Activated CD4-positive, alpha-beta T cell treated with anti-CD3 and anti-CD28 coated beads, Interleukin-2, amount 10 ng/mL, durations not matched to agents 24 days and 14 days (primary cell): ENCODE results near the gene MTERF2. TPM values are rescaled to one million over a fixed set of nuclear protein-coding genes. Genes with fewer than 3 reads are reported as not detected.
"Not testable (repeated sequence)": the region's sequence is repeated elsewhere in the genome, so short reads cannot be mapped to it uniquely, and the experiment has no call there.

Experiments
- DNase-seq: peaks from one replicate; pipeline ENCODE4 v3.0.0; 2022
- H3K27ac Mint-ChIP-seq: one replicate; pipeline ENCODE4 v1.8.0; 2022; ENCODE audit warnings: mild to moderate bottlenecking, mixed read lengths
- H3K27me3 Mint-ChIP-seq: one replicate; pipeline ENCODE4 v1.8.0; 2022; ENCODE audit warnings: mixed read lengths
- H3K36me3 Mint-ChIP-seq: one replicate; pipeline ENCODE4 v1.8.0; 2022; ENCODE audit warnings: low read depth, mild to moderate bottlenecking, mixed read lengths
- H3K4me1 Mint-ChIP-seq: one replicate; pipeline ENCODE4 v1.8.0; 2021; ENCODE audit warnings: mixed read lengths
- H3K4me3 Mint-ChIP-seq: one replicate; pipeline ENCODE4 v1.8.0; 2022; ENCODE audit warnings: mild to moderate bottlenecking, moderate library complexity, mixed read lengths
- H3K9me3 Mint-ChIP-seq: one replicate; pipeline ENCODE4 v1.8.0; 2021; ENCODE audit warnings: mixed read lengths
- intact Hi-C: fragments of 100-400 bp; cut with micrococcal nuclease; formaldehyde crosslinking; loops from one replicate; pipeline ENCODE4 v1.15.1; 2023
- total RNA-seq: library from RNA; stranded (reverse); gene quantifications from 2 replicates; pipeline ENCODE4 v1.2.3, GENCODE V29; 2022

The MTERF2 gene
- 3.1 and 4.3 TPM in 2 replicates for total RNA-seq

DNA sequence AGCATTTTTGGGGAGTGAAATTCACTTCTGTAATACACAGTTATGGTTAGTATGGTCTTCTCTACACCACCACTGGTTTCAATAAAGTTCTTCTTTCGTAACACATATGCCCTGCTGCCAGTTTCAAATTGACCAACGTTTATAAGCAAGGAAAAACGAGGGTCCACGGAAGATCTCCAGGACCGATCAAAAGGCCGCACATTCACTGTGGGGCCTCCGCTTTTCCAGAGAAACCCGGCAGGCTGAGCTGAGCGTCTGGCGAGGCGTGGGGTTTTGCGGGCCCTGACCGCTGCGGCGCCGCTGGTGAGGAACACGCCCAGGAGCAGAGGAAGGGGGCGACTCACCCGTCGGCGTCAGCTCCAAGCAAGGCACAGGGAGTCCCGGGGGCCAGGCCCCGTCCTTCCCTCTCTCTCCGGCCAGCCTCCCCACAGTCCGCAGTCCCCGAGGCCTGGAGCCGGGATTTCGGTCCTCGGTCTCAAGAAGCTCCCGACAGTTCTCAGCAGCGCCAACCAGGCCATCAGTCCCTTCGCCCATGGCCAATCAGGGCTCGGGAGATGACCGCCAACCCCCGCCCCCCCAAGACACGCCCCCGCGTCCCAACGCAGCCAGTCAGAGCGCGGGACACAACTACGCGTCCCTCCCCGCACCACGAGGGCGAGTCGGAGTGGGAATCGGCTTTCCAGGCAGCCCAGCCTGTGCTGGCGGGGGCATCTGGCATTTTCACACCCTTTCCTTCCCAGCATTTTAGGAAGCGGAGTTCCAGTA, at the start of gene MTERF2:
TSS of gene MTERF2 (minus strand) at position 522 of the 765 bp plus-strand sequence. CDS start 8,432 bp downstream, outside the sequence.
- peak; percentile 93 for DNase-seq
- peaks cover 12% of the 10 kb centered on the region for H3K9me3 Mint-ChIP-seq
- H3K4me3 Mint-ChIP-seq, result peak within 1 kb of the TSS; percentile 93
- intact Hi-C loops, result loop anchor here (1.0 kb wide), 2 partner anchors 31 to 106 kb away; partner anchors contain the start of gene CRY1
- H3K27me3 Mint-ChIP-seq, result no peaks in the 10 kb centered on the region
- peak within 1 kb of the TSS; percentile 81 for H3K27ac Mint-ChIP-seq
- H3K4me1 Mint-ChIP-seq, result peaks cover 32% of the 10 kb centered on the region
- H3K36me3 Mint-ChIP-seq, result peaks cover 21% of the 10 kb centered on the region

DNA sequence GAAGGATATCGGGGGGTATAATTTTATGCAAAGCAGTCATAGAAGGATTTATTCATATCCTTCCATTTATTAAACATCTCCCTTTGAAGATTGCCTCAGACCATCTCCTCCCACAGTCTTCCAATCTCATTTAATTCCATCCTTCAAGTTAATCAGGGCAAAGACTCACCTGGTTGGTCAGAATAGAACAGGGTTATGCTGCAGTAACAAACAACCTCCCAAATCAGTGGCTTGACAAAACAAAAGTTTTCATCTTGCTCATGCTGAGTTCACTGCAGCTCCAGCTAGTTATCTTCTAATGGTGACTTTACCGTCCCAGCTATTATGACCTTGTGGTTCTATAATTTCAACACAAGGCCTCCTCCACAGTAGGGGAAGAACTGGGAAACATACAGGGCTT, 48.8 kb upstream of the MTERF2 start:
- peaks cover 7% of the 10 kb centered on the region for H3K36me3 Mint-ChIP-seq
- DNase-seq, result no peak
- H3K9me3 Mint-ChIP-seq, result peaks cover 3% of the 10 kb centered on the region
- H3K4me3 Mint-ChIP-seq, result no peak overlapping the region
- intact Hi-C loops, result no loop called here
- H3K4me1 Mint-ChIP-seq, result peaks cover 2% of the 10 kb centered on the region
- no peaks in the 10 kb centered on the region for H3K27me3 Mint-ChIP-seq
- no peak overlapping the region for H3K27ac Mint-ChIP-seq

- Mint-ChIP-seq H3K36me3 (peaks cover 5% of the 10 kb centered on the region), H3K27ac (no peak overlapping the region), H3K4me1 (no peaks in the 10 kb centered on the region), H3K27me3 (no peaks in the 10 kb centered on the region), H3K9me3 (no peaks in the 10 kb centered on the region), H3K4me3 (no peak overlapping the region)
- no peak for DNase-seq
- intact Hi-C loops, result no loop called here
These were observed 47.1 kb upstream of the MTERF2 start for GRCh38 chr12:107033758-107034739.

GRCh38 chr12:107032266-107032665, 45.3 kb upstream of the MTERF2 start:
- no peaks in the 10 kb centered on the region for H3K36me3 Mint-ChIP-seq
- no peak for DNase-seq
- no peaks in the 10 kb centered on the region for H3K27me3 Mint-ChIP-seq
- peaks cover 6% of the 10 kb centered on the region for H3K4me1 Mint-ChIP-seq
- no peak overlapping the region for H3K4me3 Mint-ChIP-seq
- H3K9me3 Mint-ChIP-seq, result no peaks in the 10 kb centered on the region
- intact Hi-C loops, result no loop called here
- H3K27ac Mint-ChIP-seq, result no peak overlapping the region

DNA sequence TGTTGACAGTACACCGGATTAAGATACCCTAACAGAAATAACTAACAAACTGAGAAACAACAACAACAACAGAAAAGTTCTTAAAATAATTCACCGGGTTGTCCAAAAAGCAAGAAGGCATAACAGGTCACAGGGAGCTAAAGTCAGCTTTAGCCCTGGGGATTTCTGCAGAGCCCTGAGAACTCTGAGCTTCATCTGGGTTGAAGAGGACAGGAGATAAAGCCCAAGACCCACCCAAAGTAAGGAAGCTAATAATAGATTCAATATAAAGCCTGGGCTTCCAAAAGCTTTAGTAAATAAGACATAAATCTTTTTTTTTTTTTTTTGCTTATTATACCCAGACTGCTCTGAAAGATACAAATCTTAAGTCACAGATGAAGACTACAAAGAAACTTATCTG, 44.1 kb upstream of the MTERF2 start:
- Mint-ChIP-seq H3K9me3 (no peaks in the 10 kb centered on the region), H3K27ac (no peak overlapping the region), H3K27me3 (no peaks in the 10 kb centered on the region), H3K4me1 (peaks cover 6% of the 10 kb centered on the region), H3K4me3 (no peak overlapping the region), H3K36me3 (no peaks in the 10 kb centered on the region)
- no peak for DNase-seq
- intact Hi-C loops, result no loop called here

- Mint-ChIP-seq H3K27ac (no peak overlapping the region), H3K9me3 (no peaks in the 10 kb centered on the region), H3K27me3 (peaks cover 2% of the 10 kb centered on the region), H3K4me3 (no peak overlapping the region), H3K36me3 (no peaks in the 10 kb centered on the region), H3K4me1 (peaks cover 6% of the 10 kb centered on the region)
- intact Hi-C loops, result no loop called here
- DNase-seq, result no peak
These were observed 42.1 kb upstream of the MTERF2 start for GRCh38 chr12:107029081-107029480.

DNA sequence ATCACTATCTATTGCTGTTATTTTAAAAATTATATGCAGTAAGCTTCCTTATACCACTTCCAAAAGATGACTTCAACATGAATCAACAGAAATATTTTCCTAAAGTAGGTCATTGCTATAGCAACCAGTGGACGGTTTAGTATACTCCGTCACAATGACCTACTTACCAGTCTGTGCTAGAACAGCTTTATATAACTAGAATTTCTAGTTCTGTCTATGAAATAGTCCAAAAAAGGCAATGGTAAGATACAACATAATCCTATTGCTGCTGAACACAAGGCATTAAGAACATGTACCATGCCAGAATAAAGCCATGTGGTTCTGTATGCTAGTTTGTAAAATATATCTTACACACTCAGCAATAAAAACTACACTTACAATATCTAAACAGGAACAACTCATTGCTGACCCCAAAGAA, 40.7 kb upstream of the MTERF2 start:
- Mint-ChIP-seq H3K27me3 (peaks cover 2% of the 10 kb centered on the region), H3K9me3 (no peaks in the 10 kb centered on the region), H3K4me1 (peaks cover 6% of the 10 kb centered on the region), H3K4me3 (no peak overlapping the region), H3K36me3 (no peaks in the 10 kb centered on the region), H3K27ac (no peak overlapping the region)
- no peak for DNase-seq
- intact Hi-C loops, result no loop called here

- no peaks in the 10 kb centered on the region for H3K9me3 Mint-ChIP-seq
- no peaks in the 10 kb centered on the region for H3K36me3 Mint-ChIP-seq
- peaks cover 6% of the 10 kb centered on the region for H3K4me1 Mint-ChIP-seq
- H3K27ac Mint-ChIP-seq, result no peak overlapping the region
- peaks cover 2% of the 10 kb centered on the region for H3K27me3 Mint-ChIP-seq
- no peak overlapping the region for H3K4me3 Mint-ChIP-seq
- DNase-seq, result no peak
- intact Hi-C loops, result no loop called here
These were observed 40.1 kb upstream of the MTERF2 start for GRCh38 chr12:107026806-107027635.

DNA sequence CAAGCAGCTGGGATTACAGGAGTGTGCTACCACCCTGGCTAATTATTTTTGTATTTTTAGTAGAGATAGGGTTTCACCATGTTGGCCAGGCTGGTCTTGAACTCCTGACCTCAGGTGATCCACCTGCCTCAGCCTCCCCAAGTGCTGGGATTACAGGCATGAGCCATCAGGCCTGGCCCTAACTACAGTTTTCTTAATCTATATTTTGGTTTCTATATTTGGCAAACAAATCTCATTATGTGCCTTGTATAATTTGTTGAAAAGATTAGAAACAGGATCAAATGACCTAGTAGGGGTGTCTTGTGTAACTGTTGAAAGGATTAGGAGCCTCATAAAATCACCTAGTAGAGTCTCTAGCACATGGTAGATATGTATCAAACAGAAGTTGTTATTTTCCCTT, 39.4 kb upstream of the MTERF2 start:
- intact Hi-C loops, H3K9me3 Mint-ChIP-seq, H3K4me3 Mint-ChIP-seq, H3K27ac Mint-ChIP-seq, DNase-seq, H3K27me3 Mint-ChIP-seq, H3K4me1 Mint-ChIP-seq, H3K36me3 Mint-ChIP-seq: not testable (repeated sequence)

GRCh38 chr12:107025671-107026070, 38.7 kb upstream of the MTERF2 start:
- no peak for DNase-seq
- H3K27me3 Mint-ChIP-seq, result peaks cover 2% of the 10 kb centered on the region
- H3K4me1 Mint-ChIP-seq, result peaks cover 6% of the 10 kb centered on the region
- H3K4me3 Mint-ChIP-seq, result no peak overlapping the region
- no peak overlapping the region for H3K27ac Mint-ChIP-seq
- no peaks in the 10 kb centered on the region for H3K9me3 Mint-ChIP-seq
- peaks cover 4% of the 10 kb centered on the region for H3K36me3 Mint-ChIP-seq
- intact Hi-C loops, result no loop called here

- Mint-ChIP-seq H3K36me3 (peaks cover 18% of the 10 kb centered on the region), H3K4me3 (no peak overlapping the region), H3K27me3 (no peaks in the 10 kb centered on the region), H3K27ac (no peak overlapping the region), H3K9me3 (peaks cover 6% of the 10 kb centered on the region), H3K4me1 (no peaks in the 10 kb centered on the region)
- DNase-seq, result no peak
- intact Hi-C loops, result no loop called here
These were observed 32.6 kb upstream of the MTERF2 start for GRCh38 chr12:107019546-107019945.

GRCh38 chr12:107017042-107017441, 30.1 kb upstream of the MTERF2 start:
- intact Hi-C loops, result no loop called here
- no peak for DNase-seq
- no peaks in the 10 kb centered on the region for H3K4me1 Mint-ChIP-seq
- no peak overlapping the region for H3K4me3 Mint-ChIP-seq
- peaks cover 18% of the 10 kb centered on the region for H3K36me3 Mint-ChIP-seq
- H3K9me3 Mint-ChIP-seq, result peaks cover 6% of the 10 kb centered on the region
- no peaks in the 10 kb centered on the region for H3K27me3 Mint-ChIP-seq
- no peak overlapping the region for H3K27ac Mint-ChIP-seq

GRCh38 chr12:107014055-107014454, 27.1 kb upstream of the MTERF2 start:
- Mint-ChIP-seq H3K36me3 (peaks cover 8% of the 10 kb centered on the region), H3K27me3 (no peaks in the 10 kb centered on the region), H3K9me3 (no peaks in the 10 kb centered on the region), H3K4me3 (no peak overlapping the region), H3K27ac (no peak overlapping the region), H3K4me1 (no peaks in the 10 kb centered on the region)
- intact Hi-C loops, result no loop called here
- DNase-seq, result no peak
